Pons (tissue), 1 donor: ENCODE measurements around the gene TMEM150A.
"Not testable (repeated sequence)": the region's sequence is repeated elsewhere in the genome, so short reads cannot be mapped to it uniquely, and the experiment has no call there.

Source experiments
- DNase-seq: peaks from one replicate; pipeline ENCODE4 v3.0.0-alpha.2; 2016; ENCODE audit warnings: low spot score

Gene TMEM150A

DNA sequence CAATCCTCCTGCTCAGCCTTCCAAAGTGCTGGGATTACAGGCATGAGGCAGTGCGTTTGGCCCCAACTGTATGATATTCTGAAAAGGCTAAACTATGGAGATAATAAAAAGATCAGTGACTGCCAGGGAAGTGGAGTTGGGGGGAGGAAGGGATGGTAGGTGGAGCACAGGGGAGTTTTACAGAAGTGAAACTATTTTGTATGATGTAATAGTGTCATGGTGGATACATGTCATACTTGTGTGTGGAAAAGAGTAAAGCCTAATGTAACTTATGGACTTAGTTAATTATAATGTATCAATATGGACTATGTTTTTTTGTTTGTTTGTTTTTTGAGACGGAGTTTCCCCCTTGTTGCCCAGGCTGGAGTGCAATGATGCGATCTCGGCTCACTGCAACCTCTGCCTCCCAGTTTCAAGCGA lies 38.3 kb downstream of the TMEM150A start:
- peak; percentile 48 for DNase-seq

DNA sequence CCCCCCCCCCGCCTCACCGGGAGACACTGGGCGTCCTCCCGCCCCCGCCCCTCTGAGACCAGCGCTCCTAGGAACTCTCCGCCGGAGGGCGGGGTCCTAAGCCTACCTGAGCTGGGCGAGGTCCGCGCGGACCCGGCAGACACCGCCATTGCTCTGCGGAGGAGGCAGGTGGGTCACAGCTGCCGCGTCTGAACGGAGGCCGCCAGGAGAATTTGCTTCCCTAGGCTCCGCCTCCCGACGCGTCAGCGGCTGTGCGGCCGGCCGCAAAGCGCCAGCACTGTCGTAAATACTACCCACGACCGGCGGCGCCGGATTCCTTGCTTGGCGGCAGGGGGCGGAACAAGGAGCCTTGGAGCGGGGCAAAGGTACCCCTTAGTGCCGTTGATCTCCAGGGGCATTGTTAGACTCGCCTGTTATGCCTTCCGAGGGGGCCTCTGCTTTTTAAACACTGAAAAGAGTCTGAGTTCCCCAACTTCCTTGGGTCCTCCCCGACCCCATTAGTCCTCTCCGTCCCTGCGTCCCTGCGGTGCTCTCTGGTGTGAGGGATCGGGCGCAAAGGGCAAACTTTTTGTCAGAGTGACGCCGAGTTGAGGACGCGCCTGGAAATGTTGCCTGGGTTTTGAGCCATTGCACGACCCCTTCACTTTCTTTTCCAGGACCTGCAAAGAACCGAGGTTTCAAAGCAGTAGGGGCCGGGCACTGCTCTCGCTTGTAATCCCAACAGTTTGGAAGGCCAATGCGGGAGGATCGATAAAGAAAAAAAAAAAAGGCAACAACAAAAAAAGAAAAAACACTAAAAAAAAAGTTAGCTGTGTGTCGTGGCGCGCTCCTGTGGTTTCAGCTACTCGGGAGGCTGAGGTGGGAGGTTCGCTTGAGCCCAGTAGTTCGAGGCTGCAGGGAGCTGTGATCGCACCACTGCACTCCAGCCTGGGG lies 41.0 kb downstream of the TMEM150A start, which contains the start of gene GGCX:
Gene GGCX (minus strand): TSS at position 214 of the 933 bp plus-strand sequence. CDS start 65 bp downstream, at position 149.
- peak; percentile 92 for DNase-seq

DNA sequence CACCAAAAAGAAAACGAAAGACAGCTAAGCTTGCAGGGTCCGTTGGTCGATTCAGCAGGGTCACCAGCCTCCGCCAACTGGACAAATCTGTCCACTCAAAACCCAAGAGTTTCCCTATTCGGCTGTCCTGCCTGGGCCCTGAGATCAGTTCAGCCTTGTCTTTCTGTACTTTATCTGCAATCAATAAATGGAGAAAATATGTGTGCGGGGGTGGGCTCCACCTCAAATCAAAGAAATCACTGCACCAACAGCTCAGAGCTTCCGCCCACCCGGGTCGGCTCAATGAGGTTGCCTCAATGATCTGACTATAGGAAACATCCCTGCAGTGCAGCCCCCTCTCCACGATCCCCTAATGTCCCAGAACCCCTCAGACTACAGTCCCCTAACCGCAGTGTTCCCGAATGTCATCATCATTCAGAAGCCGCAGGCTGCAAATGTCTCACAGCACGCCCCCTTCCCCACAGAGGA lies 41.7 kb downstream of the TMEM150A start:
- DNase-seq = no peak

DNA sequence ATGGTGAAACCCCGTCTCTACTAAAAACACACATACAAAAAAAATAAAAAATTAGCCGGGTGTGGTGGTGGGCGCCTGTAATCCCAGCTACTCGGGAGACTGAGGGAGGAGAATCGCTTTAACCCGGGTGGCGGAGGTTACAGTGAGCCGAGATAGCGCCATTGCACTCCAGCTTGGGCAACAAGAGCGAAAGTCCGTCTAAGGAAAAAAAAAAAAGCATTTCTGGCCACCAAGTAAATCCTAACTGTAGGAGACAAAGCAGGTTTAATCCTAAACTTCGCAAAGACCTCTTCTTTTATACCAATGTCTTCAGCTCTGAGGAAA lies 42.1 kb downstream of the TMEM150A start:
- not testable (repeated sequence) for DNase-seq

DNA sequence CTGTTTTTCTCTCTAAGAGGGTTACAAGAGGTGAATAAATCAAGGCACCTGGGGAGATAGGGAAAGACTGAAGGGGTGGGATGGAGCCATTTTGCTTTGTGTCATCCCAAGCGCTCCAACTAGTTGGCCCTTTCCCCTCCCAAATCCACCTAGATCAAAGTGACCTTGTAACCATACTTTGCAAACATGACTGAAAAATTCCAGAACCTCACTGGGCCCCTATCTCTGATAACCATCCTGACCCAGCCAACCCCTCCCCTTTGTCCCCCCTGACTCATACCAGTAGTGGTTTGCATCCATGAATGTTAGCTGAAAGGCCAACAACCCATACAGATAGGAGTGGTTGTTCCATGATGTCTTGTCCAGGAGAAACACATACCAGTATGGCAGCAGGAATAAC lies 44.3 kb downstream of the TMEM150A start:
- no peak for DNase-seq

DNA sequence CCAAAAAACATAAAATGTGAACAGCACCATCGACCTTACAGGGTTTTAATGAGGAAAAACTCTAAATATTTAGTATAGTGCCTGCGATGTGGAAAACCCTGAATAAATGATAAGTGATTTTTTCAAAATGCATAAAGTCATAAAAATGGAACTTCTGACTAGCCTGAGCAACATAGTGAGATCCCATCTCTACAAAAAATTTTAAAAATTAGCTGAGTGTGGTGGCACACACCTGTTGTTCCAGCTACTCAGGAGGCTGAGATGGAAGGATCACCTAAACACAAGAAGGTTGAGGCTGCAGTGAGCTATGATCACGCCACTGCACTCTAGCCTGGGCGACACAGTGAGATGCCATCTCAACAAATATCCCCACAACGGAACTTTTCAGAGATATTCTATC lies 45.4 kb downstream of the TMEM150A start:
- no peak for DNase-seq

DNA sequence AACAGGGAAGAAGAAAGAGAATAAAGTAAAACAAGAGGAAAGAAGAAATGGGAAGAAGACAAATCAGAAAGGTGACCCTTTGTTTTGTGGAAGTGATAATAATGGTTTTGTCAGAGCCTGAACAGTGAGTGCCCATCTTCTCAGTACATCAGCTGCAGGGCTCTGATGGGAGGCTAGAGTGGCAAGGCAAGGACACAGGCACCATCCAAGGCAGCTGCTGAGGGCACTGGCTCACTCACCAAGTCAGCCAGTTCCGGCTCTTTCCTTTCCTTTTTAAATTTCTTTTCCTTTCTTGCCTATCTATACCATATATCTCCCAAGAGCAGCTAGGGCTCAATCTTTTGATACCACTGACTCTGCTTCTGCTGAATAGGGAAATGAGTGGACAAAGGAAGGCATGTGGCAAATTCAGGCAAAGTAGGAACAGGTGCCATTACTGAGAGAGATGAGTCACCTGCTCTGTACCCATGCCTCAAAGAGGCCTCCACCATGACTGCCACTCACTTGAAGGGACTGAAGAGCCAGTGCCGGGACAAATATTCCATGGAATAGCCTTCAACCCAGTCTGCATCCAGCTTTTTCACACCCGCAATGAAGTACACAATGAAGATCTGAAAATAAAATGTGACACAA lies 47.4 kb downstream of the TMEM150A start:
- DNase-seq = no peak

DNA sequence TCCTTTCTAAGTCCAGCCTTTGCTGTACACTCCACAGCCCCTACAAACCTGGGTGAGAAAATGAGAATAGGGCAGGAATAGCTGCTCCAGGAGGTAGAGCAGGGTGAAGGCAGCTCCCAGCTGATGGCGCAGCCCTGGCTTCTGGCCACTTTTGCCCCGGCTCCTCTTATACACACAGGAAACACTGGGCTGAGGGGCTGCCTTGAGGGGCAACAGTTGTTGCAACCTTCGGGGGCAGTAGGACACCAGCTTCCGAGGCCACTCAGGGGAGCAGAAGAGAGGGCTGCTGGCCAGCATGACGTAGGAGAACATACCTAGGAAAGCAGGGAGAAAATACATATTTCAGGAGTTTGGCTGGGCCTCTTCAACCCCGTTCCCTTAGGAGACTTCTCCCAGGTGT lies 49.3 kb downstream of the TMEM150A start:
- DNase-seq = no peak

DNA sequence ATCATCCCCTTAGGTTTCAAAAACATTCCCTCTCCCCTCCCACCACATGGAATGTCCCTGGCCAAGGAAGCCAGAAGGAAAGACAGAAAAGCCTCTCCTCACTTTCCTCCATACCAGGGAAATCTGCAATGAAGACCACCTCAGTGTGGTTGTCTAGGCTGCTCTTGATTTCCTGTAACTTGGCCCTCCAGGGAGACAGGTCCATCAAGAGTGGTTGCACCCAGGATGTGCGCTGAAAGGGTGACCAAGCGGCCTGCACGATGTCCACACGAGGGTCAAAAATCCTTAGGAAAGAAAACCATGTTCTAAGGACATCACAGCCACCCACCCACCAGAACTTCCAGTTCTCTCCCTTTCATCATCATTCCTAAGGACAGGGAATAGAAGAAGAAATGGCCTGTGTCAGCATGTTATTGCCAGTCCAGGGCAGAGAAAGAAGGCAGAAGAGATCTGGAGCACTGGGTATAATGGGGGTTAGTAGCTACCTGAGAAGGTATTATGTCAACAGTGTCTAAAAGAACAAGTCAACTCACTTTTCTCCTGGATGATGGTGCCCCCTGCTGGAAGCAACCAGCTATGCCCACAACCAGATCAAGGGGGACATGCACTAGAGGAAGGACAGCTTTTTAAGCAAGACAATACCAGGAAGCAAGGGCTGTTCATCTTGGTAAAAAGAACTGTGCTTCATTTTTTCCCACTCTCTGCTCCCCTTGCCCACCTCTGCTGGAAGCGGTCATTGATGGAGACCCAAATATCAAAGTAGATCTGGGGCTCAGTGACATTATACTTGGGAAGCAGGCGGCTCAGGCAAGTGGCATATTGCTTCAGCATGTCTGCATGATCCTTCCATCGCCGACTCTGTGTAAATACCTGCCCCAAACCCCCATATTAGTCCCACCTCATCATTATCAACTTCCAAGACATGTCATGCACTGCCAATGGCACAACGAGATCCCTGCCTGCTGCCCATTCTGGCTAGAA lies 50.5 kb downstream of the TMEM150A start:
- peak; percentile 90 for DNase-seq

DNA sequence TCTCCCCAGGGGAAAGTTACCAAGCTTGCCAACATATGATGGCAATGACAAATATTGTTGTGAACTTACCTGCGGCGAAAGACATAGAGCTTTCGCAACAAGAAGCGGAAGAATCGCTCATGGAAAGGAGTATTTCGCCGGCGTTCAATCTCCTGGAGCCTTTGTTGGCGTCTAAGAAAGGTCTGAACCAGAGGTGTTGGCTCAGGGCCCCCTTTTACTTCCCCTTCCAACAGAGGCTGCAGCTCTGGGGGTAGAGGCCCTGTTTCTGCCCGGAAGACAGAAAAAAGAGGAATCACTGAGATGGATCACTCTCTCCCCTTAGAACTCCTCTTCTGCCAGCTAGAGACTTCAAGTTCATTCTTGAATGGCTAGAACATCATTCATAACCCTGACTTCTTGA lies 52.0 kb downstream of the TMEM150A start:
- DNase-seq = peak; percentile 64

DNA sequence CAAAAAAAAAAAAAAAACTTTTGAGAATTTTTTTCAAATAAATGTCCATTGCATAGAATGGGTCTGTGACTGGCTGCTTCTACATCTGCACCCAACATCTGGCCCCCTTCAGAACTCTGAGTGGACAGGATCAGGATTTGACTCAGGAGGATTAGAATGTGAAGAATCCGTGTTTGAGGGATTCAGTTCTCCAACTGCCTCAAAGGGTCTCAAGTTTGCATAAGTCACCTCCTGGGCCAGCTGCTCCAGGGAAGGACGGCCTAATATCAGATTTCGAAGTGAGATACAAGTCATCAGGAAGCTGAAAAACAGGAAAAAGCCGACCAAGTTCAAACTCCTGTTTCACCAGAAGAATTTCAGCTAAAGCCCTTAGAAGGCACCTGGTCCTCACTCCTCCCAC lies 52.7 kb downstream of the TMEM150A start:
- no peak for DNase-seq

DNA sequence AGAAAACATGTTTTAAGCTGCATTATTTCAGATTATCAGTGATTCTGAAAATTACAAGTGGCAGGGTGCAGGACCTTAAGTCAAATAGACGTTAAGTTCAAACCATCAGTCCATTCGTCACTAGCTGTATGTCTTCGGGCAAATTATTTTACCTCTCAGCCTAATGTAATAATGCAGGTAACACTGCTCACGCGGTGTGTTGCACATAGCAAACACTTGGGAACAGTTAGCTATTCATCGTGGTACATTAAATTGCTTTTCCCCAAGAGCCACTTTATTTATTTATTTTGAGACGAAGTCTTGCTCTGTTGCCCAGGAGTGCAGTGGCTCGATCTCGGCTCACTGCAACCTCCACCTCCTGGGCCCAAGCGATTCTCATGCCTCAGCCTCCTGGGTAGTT lies 53.4 kb downstream of the TMEM150A start:
- DNase-seq = no peak

DNA sequence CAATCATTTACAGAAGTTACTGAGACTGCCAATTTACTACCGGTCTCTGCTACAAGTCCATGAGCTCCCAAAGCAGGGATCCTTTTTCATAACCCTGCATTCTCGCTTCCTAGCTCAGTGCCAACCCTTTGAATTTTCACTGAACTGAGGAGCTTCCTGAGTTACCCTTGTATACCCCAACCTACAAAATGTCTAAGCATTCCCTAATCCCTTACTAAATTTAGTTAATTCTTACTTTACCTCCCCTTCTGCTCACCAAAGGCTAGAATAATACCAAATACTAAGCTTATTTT lies 53.9 kb downstream of the TMEM150A start:
- DNase-seq = peak; percentile 22
